Measurements from ENCODE around the gene ATP6V0A1.
"Not testable (repeated sequence)": the region's sequence is repeated elsewhere in the genome, so short reads cannot be mapped to it uniquely, and the experiment has no call there.

The ATP6V0A1 gene

GRCh38 chr17:42555122-42555622, 96.5 kb downstream of the ATP6V0A1 start:
- peak overlapping the region; percentile 83 for H3K27ac ChIP-seq (ENCODE audit: low read depth, low read length)
- no peak overlapping the region for H2BK5ac ChIP-seq (ENCODE audit: low read length)
- H3K4me3 ChIP-seq (ENCODE audit: low read length): peak overlapping the region; percentile 63
- no peaks in the 10 kb centered on the region for H3K27me3 ChIP-seq (ENCODE audit: insufficient read depth, low read length, poor library complexity)
- H3K4me2 ChIP-seq (ENCODE audit: low read length): peak overlapping the region; percentile 78
- H3K79me2 ChIP-seq (ENCODE audit: control insufficient read depth, insufficient read depth, low read length): no peaks in the 10 kb centered on the region
- H3K18ac ChIP-seq (ENCODE audit: low read length): peak overlapping the region; percentile 69
- DNase-seq: no peak
- no peak overlapping the region for H2BK120ac ChIP-seq (ENCODE audit: low read depth, low read length)
- no peak overlapping the region for H2AK5ac ChIP-seq (ENCODE audit: low read length)
- peak overlapping the region; percentile 95 for H3K56ac ChIP-seq (ENCODE audit: low read length)
- no peak overlapping the region for H2BK15ac ChIP-seq (replicated peaks; ENCODE audit: low read depth)
- peak overlapping the region; percentile 37 for H3K23ac ChIP-seq (ENCODE audit: low read length)
- no CpG with 5 or more reads among the region's 4 CpGs for WGBS (ENCODE audit: extremely low coverage, insufficient coverage, low lambda C conversion rate)
- H4K8ac ChIP-seq (ENCODE audit: low read depth, low read length): peak overlapping the region; percentile 43
- H3K4me1 ChIP-seq (ENCODE audit: control insufficient read depth, low read depth, low read length): peaks cover 2% of the 10 kb centered on the region
- peak overlapping the region; percentile 56 for H3K4ac ChIP-seq (ENCODE audit: low read depth, low read length)
- H4K5ac ChIP-seq (ENCODE audit: low read length): no peak overlapping the region
- no peaks in the 10 kb centered on the region for H3K79me1 ChIP-seq (ENCODE audit: low read length)
- H3K36me3 ChIP-seq (ENCODE audit: control insufficient read depth, insufficient read depth, low read length): no peaks in the 10 kb centered on the region
- H3K9ac ChIP-seq (ENCODE audit: low read length): peak overlapping the region; percentile 87

GRCh38 chr17:42555961-42556617, 97.4 kb downstream of the ATP6V0A1 start:
- H3K79me2 ChIP-seq (ENCODE audit: control insufficient read depth, insufficient read depth, low read length); H3K79me1 ChIP-seq (ENCODE audit: low read length); H3K4me1 ChIP-seq (ENCODE audit: control insufficient read depth, low read depth, low read length); H4K8ac ChIP-seq (ENCODE audit: low read depth, low read length); H3K36me3 ChIP-seq (ENCODE audit: control insufficient read depth, insufficient read depth, low read length); H3K18ac ChIP-seq (ENCODE audit: low read length); H2AK5ac ChIP-seq (ENCODE audit: low read length); H3K23ac ChIP-seq (ENCODE audit: low read length); H3K27ac ChIP-seq (ENCODE audit: low read depth, low read length); H3K9ac ChIP-seq (ENCODE audit: low read length); H2BK15ac ChIP-seq (replicated peaks; ENCODE audit: low read depth); H2BK120ac ChIP-seq (ENCODE audit: low read depth, low read length); H3K4ac ChIP-seq (ENCODE audit: low read depth, low read length); H4K5ac ChIP-seq (ENCODE audit: low read length); H2BK5ac ChIP-seq (ENCODE audit: low read length); H3K4me3 ChIP-seq (ENCODE audit: low read length); H3K27me3 ChIP-seq (ENCODE audit: insufficient read depth, low read length, poor library complexity); H3K4me2 ChIP-seq (ENCODE audit: low read length): not testable (repeated sequence)
- no CpG with 5 or more reads among the region's 5 CpGs for WGBS (ENCODE audit: extremely low coverage, insufficient coverage, low lambda C conversion rate)
- H3K56ac ChIP-seq (ENCODE audit: low read length): peak overlapping the region; percentile 56
- DNase-seq: peak; percentile 88

GRCh38 chr17:42559075-42559474, 100.4 kb downstream of the ATP6V0A1 start:
- peaks cover 16% of the 10 kb centered on the region for H3K79me2 ChIP-seq (ENCODE audit: control insufficient read depth, insufficient read depth, low read length)
- no peak overlapping the region for H3K9ac ChIP-seq (ENCODE audit: low read length)
- no peak overlapping the region for H3K18ac ChIP-seq (ENCODE audit: low read length)
- no peak overlapping the region for H2BK5ac ChIP-seq (ENCODE audit: low read length)
- H2AK5ac ChIP-seq (ENCODE audit: low read length): no peak overlapping the region
- no peak overlapping the region for H4K5ac ChIP-seq (ENCODE audit: low read length)
- H3K27me3 ChIP-seq (ENCODE audit: insufficient read depth, low read length, poor library complexity): no peaks in the 10 kb centered on the region
- peaks cover 2% of the 10 kb centered on the region for H3K36me3 ChIP-seq (ENCODE audit: control insufficient read depth, insufficient read depth, low read length)
- no peak overlapping the region for H3K4me3 ChIP-seq (ENCODE audit: low read length)
- peaks cover 8% of the 10 kb centered on the region for H3K4me1 ChIP-seq (ENCODE audit: control insufficient read depth, low read depth, low read length)
- H3K56ac ChIP-seq (ENCODE audit: low read length): no peak overlapping the region
- peaks cover 16% of the 10 kb centered on the region for H3K79me1 ChIP-seq (ENCODE audit: low read length)
- H3K4ac ChIP-seq (ENCODE audit: low read depth, low read length): no peak overlapping the region
- H2BK15ac ChIP-seq (replicated peaks; ENCODE audit: low read depth): no peak overlapping the region
- H3K27ac ChIP-seq (ENCODE audit: low read depth, low read length): no peak overlapping the region
- WGBS (ENCODE audit: extremely low coverage, insufficient coverage, low lambda C conversion rate): no CpG with 5 or more reads among the region's 6 CpGs
- H4K8ac ChIP-seq (ENCODE audit: low read depth, low read length): no peak overlapping the region
- H3K4me2 ChIP-seq (ENCODE audit: low read length): no peak overlapping the region
- no peak for DNase-seq
- no peak overlapping the region for H2BK120ac ChIP-seq (ENCODE audit: low read depth, low read length)
- H3K23ac ChIP-seq (ENCODE audit: low read length): no peak overlapping the region

- H3K4me2 ChIP-seq (ENCODE audit: low read length): no peak overlapping the region
- no CpG with 5 or more reads among the region's 3 CpGs for WGBS (ENCODE audit: extremely low coverage, insufficient coverage, low lambda C conversion rate)
- no peak overlapping the region for H3K4ac ChIP-seq (ENCODE audit: low read depth, low read length)
- H3K36me3 ChIP-seq (ENCODE audit: control insufficient read depth, insufficient read depth, low read length): peaks cover 6% of the 10 kb centered on the region
- no peak overlapping the region for H2BK15ac ChIP-seq (replicated peaks; ENCODE audit: low read depth)
- H3K56ac ChIP-seq (ENCODE audit: low read length): no peak overlapping the region
- peaks cover 8% of the 10 kb centered on the region for H3K4me1 ChIP-seq (ENCODE audit: control insufficient read depth, low read depth, low read length)
- H3K23ac ChIP-seq (ENCODE audit: low read length): no peak overlapping the region
- no peak overlapping the region for H3K27ac ChIP-seq (ENCODE audit: low read depth, low read length)
- no peak overlapping the region for H3K9ac ChIP-seq (ENCODE audit: low read length)
- no peak overlapping the region for H3K18ac ChIP-seq (ENCODE audit: low read length)
- no peak overlapping the region for H4K8ac ChIP-seq (ENCODE audit: low read depth, low read length)
- peaks cover 16% of the 10 kb centered on the region for H3K79me2 ChIP-seq (ENCODE audit: control insufficient read depth, insufficient read depth, low read length)
- no peaks in the 10 kb centered on the region for H3K27me3 ChIP-seq (ENCODE audit: insufficient read depth, low read length, poor library complexity)
- H3K79me1 ChIP-seq (ENCODE audit: low read length): peaks cover 17% of the 10 kb centered on the region
- H2BK120ac ChIP-seq (ENCODE audit: low read depth, low read length): no peak overlapping the region
- H3K4me3 ChIP-seq (ENCODE audit: low read length): no peak overlapping the region
- H2AK5ac ChIP-seq (ENCODE audit: low read length): no peak overlapping the region
- no peak overlapping the region for H2BK5ac ChIP-seq (ENCODE audit: low read length)
- no peak for DNase-seq
- no peak overlapping the region for H4K5ac ChIP-seq (ENCODE audit: low read length)
Measured at GRCh38 chr17:42560246-42560645, 101.6 kb downstream of the ATP6V0A1 start.

- no peak within 1 kb of the TSS for H3K18ac ChIP-seq (ENCODE audit: low read length)
- no CpG with 5 or more reads among the region's 26 CpGs for WGBS (ENCODE audit: extremely low coverage, insufficient coverage, low lambda C conversion rate)
- peak within 1 kb of the TSS; percentile 92 for H3K4me2 ChIP-seq (ENCODE audit: low read length)
- peaks cover 17% of the 10 kb centered on the region for H3K79me1 ChIP-seq (ENCODE audit: low read length)
- no peak within 1 kb of the TSS for H3K23ac ChIP-seq (ENCODE audit: low read length)
- H3K4ac ChIP-seq (ENCODE audit: low read depth, low read length): peak within 1 kb of the TSS; percentile 63
- H2AK5ac ChIP-seq (ENCODE audit: low read length): peak within 1 kb of the TSS; percentile 94
- H3K4me1 ChIP-seq (ENCODE audit: control insufficient read depth, low read depth, low read length): peaks cover 8% of the 10 kb centered on the region
- no peak within 1 kb of the TSS for H2BK15ac ChIP-seq (replicated peaks; ENCODE audit: low read depth)
- H4K8ac ChIP-seq (ENCODE audit: low read depth, low read length): peak within 1 kb of the TSS; percentile 28
- no peaks in the 10 kb centered on the region for H3K27me3 ChIP-seq (ENCODE audit: insufficient read depth, low read length, poor library complexity)
- H3K27ac ChIP-seq (ENCODE audit: low read depth, low read length): peak within 1 kb of the TSS; percentile 35
- H3K4me3 ChIP-seq (ENCODE audit: low read length): peak within 1 kb of the TSS; percentile 99
- peak; percentile 99 for DNase-seq
- H2BK5ac ChIP-seq (ENCODE audit: low read length): no peak within 1 kb of the TSS
- no peak within 1 kb of the TSS for H2BK120ac ChIP-seq (ENCODE audit: low read depth, low read length)
- H3K36me3 ChIP-seq (ENCODE audit: control insufficient read depth, insufficient read depth, low read length): peaks cover 7% of the 10 kb centered on the region
- H4K5ac ChIP-seq (ENCODE audit: low read length): peak within 1 kb of the TSS; percentile 95
- peaks cover 16% of the 10 kb centered on the region for H3K79me2 ChIP-seq (ENCODE audit: control insufficient read depth, insufficient read depth, low read length)
- H3K9ac ChIP-seq (ENCODE audit: low read length): peak within 1 kb of the TSS; percentile 99
- peak within 1 kb of the TSS; percentile 98 for H3K56ac ChIP-seq (ENCODE audit: low read length)
Measured at GRCh38 chr17:42561897-42562387, 103.3 kb downstream of the ATP6V0A1 start, which contains the start of gene COASY. Gene COASY (plus strand): TSS chr17:42562148. CDS start chr17:42562623, 475 bp downstream.
